HS-27A (cell line): ENCODE data around the gene S100A1.
"Not testable (repeated sequence)": the region's sequence is repeated elsewhere in the genome, so short reads cannot be mapped to it uniquely, and the experiment has no call there.

ENCODE experiments used
- DNase-seq: peaks from one replicate; pipeline ENCODE4 v3.0.0-alpha.2; 2012; ENCODE audit warnings: low read depth, missing footprints

The S100A1 gene

GRCh38 chr1:153627715-153628626 lies at the start of gene S100A1:
TSS of gene S100A1 (plus strand) at chr1:153628434. CDS start at chr1:153630522, 2,088 bp downstream.
- DNase-seq: no peak

- no peak for DNase-seq
Measured at GRCh38 chr1:153578490-153578889, 49.7 kb upstream of the S100A1 start.

GRCh38 chr1:153578936-153579335 lies 49.3 kb upstream of the S100A1 start:
- no peak for DNase-seq

GRCh38 chr1:153582836-153583235 lies 45.4 kb upstream of the S100A1 start:
- not testable (repeated sequence) for DNase-seq

GRCh38 chr1:153583514-153583913 lies 44.7 kb upstream of the S100A1 start:
- DNase-seq: not testable (repeated sequence)

GRCh38 chr1:153583976-153584375 lies 44.3 kb upstream of the S100A1 start:
- DNase-seq: no peak

GRCh38 chr1:153585006-153585405 lies 43.2 kb upstream of the S100A1 start:
- no peak for DNase-seq

- DNase-seq: no peak
Measured at GRCh38 chr1:153586347-153586746, 41.9 kb upstream of the S100A1 start.

GRCh38 chr1:153587314-153587713 lies 40.9 kb upstream of the S100A1 start:
- DNase-seq: no peak

GRCh38 chr1:153588033-153588432 lies 40.2 kb upstream of the S100A1 start:
- DNase-seq: not testable (repeated sequence)

GRCh38 chr1:153588482-153588881 lies 39.8 kb upstream of the S100A1 start:
- no peak for DNase-seq

- DNase-seq: no peak
Measured at GRCh38 chr1:153592748-153593147, 35.5 kb upstream of the S100A1 start.

- DNase-seq: no peak
Measured at GRCh38 chr1:153597206-153597605, 31.0 kb upstream of the S100A1 start.

- DNase-seq: no peak
Measured at GRCh38 chr1:153598309-153599172, 29.7 kb upstream of the S100A1 start.

- DNase-seq: no peak
Measured at GRCh38 chr1:153599847-153600246, 28.4 kb upstream of the S100A1 start.

GRCh38 chr1:153602749-153603148 lies 25.5 kb upstream of the S100A1 start:
- DNase-seq: no peak

GRCh38 chr1:153606194-153606593 lies 22.0 kb upstream of the S100A1 start:
- no peak for DNase-seq

- no peak for DNase-seq
Measured at GRCh38 chr1:153607381-153607780, 20.9 kb upstream of the S100A1 start.

- DNase-seq: no peak
Measured at GRCh38 chr1:153608089-153608682, 20.0 kb upstream of the S100A1 start.

GRCh38 chr1:153608742-153609584 lies 19.3 kb upstream of the S100A1 start:
- DNase-seq: no peak

GRCh38 chr1:153609585-153609907 lies 18.7 kb upstream of the S100A1 start:
- no peak for DNase-seq

- no peak for DNase-seq
Measured at GRCh38 chr1:153610334-153610733, 17.9 kb upstream of the S100A1 start.
